Esophagus (tissue), 2 donors: ENCODE results near the gene ITGB3. TPM values are rescaled to one million over a fixed set of nuclear protein-coding genes. Genes with fewer than 3 reads are reported as not detected.

Source experiments
- H3K27ac ChIP-seq, 2 donors: one replicate each; pipeline ENCODE4 v1.5.1; 2013; ENCODE audit warnings: low read depth in 2 of 2, mild to moderate bottlenecking in 2 of 2, inconsistent platforms in 1 of 2, low read length in 1 of 2, moderate library complexity in 1 of 2
- H3K27me3 ChIP-seq, 2 donors: one replicate each; pipeline ENCODE4 v1.6.1; 2013; ENCODE audit warnings: low read length in 2 of 2, control low read depth in 1 of 2, mild to moderate bottlenecking in 1 of 2; ENCODE audit not compliant: insufficient read depth in 2 of 2, control insufficient read depth in 1 of 2
- H3K36me3 ChIP-seq, 2 donors: one replicate each; pipeline ENCODE4 v1.6.1; 2013; ENCODE audit warnings: low read length in 1 of 2; ENCODE audit not compliant: control insufficient read depth in 2 of 2, insufficient read depth in 2 of 2
- H3K4me1 ChIP-seq, 2 donors: one replicate each; pipeline ENCODE4 v1.6.1; 2013; ENCODE audit warnings: low read length in 1 of 2; ENCODE audit not compliant: control insufficient read depth in 2 of 2, insufficient read depth in 2 of 2
- H3K4me3 ChIP-seq, 2 donors: one replicate each; pipeline ENCODE4 v1.5.1; 2013; ENCODE audit warnings: low read length in 2 of 2, mild to moderate bottlenecking in 2 of 2, low read depth in 1 of 2, moderate library complexity in 1 of 2
- H3K9me3 ChIP-seq, 2 donors: one replicate each; pipeline ENCODE4 v1.6.1; 2013; ENCODE audit warnings: mild to moderate bottlenecking in 2 of 2, low read depth in 1 of 2, low read length in 1 of 2, moderate library complexity in 1 of 2; ENCODE audit not compliant: control insufficient read depth in 2 of 2, insufficient read depth in 1 of 2
- WGBS, 2 donors: extraction: QIAGEN DNeasy Blood & Tissue Kit; methylation state at CpG; one replicate each; pipeline ENCODE4 v1.1.7; 2013; 5-methylcytosine and 5-hydroxymethylcytosine counted together
- polyA plus RNA-seq, 2 donors: library from polyadenylated mRNA; stranded (reverse); fragments of 200-250 nt; gene quantifications; one replicate each; pipeline ENCODE4 v1.2.3, GENCODE V29; 2013
- donor health status: healthy with polysubstance abuse.
- donor health status: Bipolar disorder and iron deficiency.

ITGB3 gene
- polyA plus RNA-seq, 2 donors, result 0.71 to 1.0 TPM

DNA sequence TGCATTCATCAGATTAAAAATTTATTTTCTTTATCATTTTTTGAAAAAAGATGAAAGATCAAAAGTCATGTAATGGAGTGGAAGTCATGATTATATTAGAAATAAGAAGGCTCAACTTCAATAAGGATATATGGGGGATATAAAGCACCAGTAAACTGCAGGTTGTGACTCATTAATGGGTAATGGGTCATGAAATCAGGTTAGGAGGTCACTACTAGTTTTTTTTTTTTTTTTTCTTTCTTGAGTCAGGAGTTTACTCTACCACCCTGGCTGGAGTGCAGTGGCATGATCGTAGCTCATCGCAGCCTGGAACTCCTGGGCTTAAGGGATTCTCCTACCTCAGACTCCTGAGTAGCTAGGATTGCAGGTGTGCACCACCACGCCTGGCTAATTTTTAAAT lies 84.4 kb downstream of the ITGB3 start:
- H3K4me3 ChIP-seq, result no peak overlapping the region
- H3K36me3 ChIP-seq, result no peaks in the 10 kb centered on the region
- 91 to 94% methylated on average over 3 of the region's 3 CpGs for WGBS, 2 donors
- H3K9me3 ChIP-seq, result no peaks in the 10 kb centered on the region
- no peak overlapping the region for H3K27ac ChIP-seq
- no peaks in the 10 kb centered on the region for H3K4me1 ChIP-seq
- no peaks in the 10 kb centered on the region for H3K27me3 ChIP-seq

DNA sequence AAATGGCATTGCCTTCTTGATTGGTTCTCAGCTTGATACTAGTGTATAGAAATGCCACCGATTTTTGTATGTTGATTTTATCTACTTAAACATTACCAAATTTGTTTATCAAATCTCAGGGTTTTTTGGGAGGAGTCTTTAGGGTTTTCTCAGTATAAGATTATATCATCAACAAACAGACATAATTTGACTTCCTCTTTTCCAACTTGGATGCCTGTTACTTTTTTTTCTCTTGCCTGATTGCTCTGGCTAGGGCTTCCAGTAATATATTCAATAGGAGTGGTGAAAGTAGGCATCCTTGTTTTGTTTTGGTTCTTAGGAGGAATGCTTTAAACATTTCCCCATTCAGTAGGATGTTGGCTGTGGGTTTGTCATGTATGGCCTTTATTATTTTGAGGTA lies 99.2 kb downstream of the ITGB3 start:
- no peaks in the 10 kb centered on the region for H3K4me1 ChIP-seq
- H3K9me3 ChIP-seq, result no peaks in the 10 kb centered on the region
- no peak overlapping the region for H3K4me3 ChIP-seq
- WGBS, 2 donors, result 80 to 95% methylated on average over 1 of the region's 1 CpG
- H3K36me3 ChIP-seq, result no peaks in the 10 kb centered on the region
- H3K27me3 ChIP-seq, result no peaks in the 10 kb centered on the region
- no peak overlapping the region for H3K27ac ChIP-seq

DNA sequence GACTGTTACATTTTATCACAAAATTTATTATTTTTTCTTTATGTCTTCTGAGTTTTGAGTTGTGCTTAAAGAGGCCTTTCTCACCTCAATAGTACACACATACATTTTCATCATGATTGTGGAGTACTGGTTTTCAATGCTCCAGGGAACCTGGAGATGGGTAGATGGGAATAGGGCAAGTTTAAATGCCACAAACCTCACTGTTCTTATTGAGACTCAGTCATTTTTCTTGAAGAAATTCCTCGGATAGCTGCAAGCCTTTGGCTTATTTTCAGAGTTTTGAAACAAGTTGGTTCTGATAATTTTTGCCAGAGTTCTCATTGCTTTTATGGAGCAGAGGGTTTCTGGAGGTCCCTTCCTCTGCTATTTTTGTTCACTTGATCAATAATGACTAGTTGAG lies 105.0 kb downstream of the ITGB3 start:
- WGBS, 2 donors, result 74 to 95% methylated on average over 1 of the region's 1 CpG
- no peaks in the 10 kb centered on the region for H3K4me1 ChIP-seq
- no peak overlapping the region for H3K27ac ChIP-seq
- H3K36me3 ChIP-seq, result no peaks in the 10 kb centered on the region
- H3K27me3 ChIP-seq, result no peaks in the 10 kb centered on the region
- no peaks in the 10 kb centered on the region for H3K9me3 ChIP-seq
- H3K4me3 ChIP-seq, result no peak overlapping the region

Other genes starting within 250 kb of the ITGB3 start
- gene CDC27, start 64.5 kb upstream of the ITGB3 start, polyA plus RNA-seq, result 10 to 100 TPM in 1 of 2 donors, 1 to 10 TPM in 1; 9.0 to 16.7 TPM
- gene MYL4, start 44.5 kb upstream of the ITGB3 start, polyA plus RNA-seq, result under 1 TPM; 0.12 to 0.18 TPM
- gene EFCAB13, start 70.1 kb downstream of the ITGB3 start, polyA plus RNA-seq, result 1 to 10 TPM in 1 of 2 donors, under 1 TPM in 1; 0.61 to 1.8 TPM